Retina (tissue), 1 donor: ENCODE data around the gene ADD3.

ENCODE experiments used
- DNase-seq: peaks from one replicate; pipeline ENCODE4 v3.0.0-alpha.2; 2016

The ADD3 gene

GRCh38 chr10:110158051-110159005, 150.5 kb downstream of the ADD3 start:
- no peak for DNase-seq

GRCh38 chr10:110160081-110160480, 152.3 kb downstream of the ADD3 start:
- DNase-seq: no peak

GRCh38 chr10:110160522-110160921, 152.7 kb downstream of the ADD3 start:
- no peak for DNase-seq

- DNase-seq: no peak
Observed at GRCh38 chr10:110162741-110163145, 155.0 kb downstream of the ADD3 start.

- DNase-seq: no peak
Observed at GRCh38 chr10:110163192-110163773, 155.5 kb downstream of the ADD3 start.

- no peak for DNase-seq
Observed at GRCh38 chr10:110163841-110164240, 156.1 kb downstream of the ADD3 start.

GRCh38 chr10:110165239-110165638, 157.5 kb downstream of the ADD3 start:
- DNase-seq: no peak

GRCh38 chr10:110167149-110167548, 159.4 kb downstream of the ADD3 start:
- DNase-seq: no peak

GRCh38 chr10:110168601-110169481, 161.1 kb downstream of the ADD3 start:
- DNase-seq: no peak

GRCh38 chr10:110169586-110169985, 161.8 kb downstream of the ADD3 start:
- DNase-seq: no peak

- DNase-seq: peak; percentile 28
Observed at GRCh38 chr10:110170142-110170971, 162.6 kb downstream of the ADD3 start.

GRCh38 chr10:110171032-110171431, 163.2 kb downstream of the ADD3 start:
- no peak for DNase-seq

- no peak for DNase-seq
Observed at GRCh38 chr10:110172155-110172554, 164.4 kb downstream of the ADD3 start.

- DNase-seq: no peak
Observed at GRCh38 chr10:110174201-110174600, 166.4 kb downstream of the ADD3 start.

GRCh38 chr10:110174816-110175215, 167.0 kb downstream of the ADD3 start:
- no peak for DNase-seq

GRCh38 chr10:110175406-110175805, 167.6 kb downstream of the ADD3 start:
- DNase-seq: no peak

- DNase-seq: no peak
Observed at GRCh38 chr10:110176141-110177030, 168.6 kb downstream of the ADD3 start.

GRCh38 chr10:110179220-110179619, 171.4 kb downstream of the ADD3 start:
- DNase-seq: no peak

- no peak for DNase-seq
Observed at GRCh38 chr10:110181451-110181850, 173.7 kb downstream of the ADD3 start.

GRCh38 chr10:110181911-110182310, 174.1 kb downstream of the ADD3 start:
- DNase-seq: no peak

GRCh38 chr10:110184398-110184797, 176.6 kb downstream of the ADD3 start:
- no peak for DNase-seq
